BJ (cell line): ENCODE measurements around the gene XKR7. TPM values are rescaled to one million over a fixed set of nuclear protein-coding genes. Genes with fewer than 3 reads are reported as not detected.

ENCODE experiments used
- CTCF ChIA-PET: fragments of 350-600 bp; formaldehyde crosslinking; extraction: SDS; loops from one replicate; lab custom pipeline; 2021; ENCODE audit warnings: antibody characterized with exemption, inconsistent platforms; lab: Yijun Ruan, JAX
- POLR2A ChIA-PET: fragments of 300-600 bp; sonication (Branson Sonifier 250); formaldehyde crosslinking; extraction: SDS; loops from one replicate; lab custom pipeline; 2021; ENCODE audit warnings: antibody characterized with exemption; lab: Charles Lee
- DNase-seq: peaks from one replicate; pipeline ENCODE4 v3.0.0-alpha.2; 2011; ENCODE audit warnings: low read depth
- H3K27me3 ChIP-seq: 2 replicates; pipeline ENCODE4 v1.6.0; 2011; ENCODE audit warnings: low read length; ENCODE audit not compliant: control insufficient read depth, insufficient read depth
- H3K36me3 ChIP-seq: 2 replicates; pipeline ENCODE4 v1.5.1; 2011; ENCODE audit warnings: low read length; ENCODE audit not compliant: control insufficient read depth, insufficient read depth
- H3K4me3 ChIP-seq: 2 replicates; pipeline ENCODE4 v1.5.1; 2011; ENCODE audit warnings: low read depth, mild to moderate bottlenecking, control low read depth, low read length
- CTCF ChIP-seq: IDR thresholded peaks from 2 replicates; pipeline ENCODE4 v1.5.1; 2011; ENCODE audit warnings: low read depth, mild to moderate bottlenecking, control low read depth, inconsistent platforms, low read length, moderate library complexity; ENCODE audit not compliant: insufficient read depth
- polyA plus RNA-seq: library from polyadenylated mRNA; depleted of rRNA; stranded (reverse); fragments of >200 nt; gene quantifications from 2 replicates; pipeline ENCODE4 v1.2.3, GENCODE V29; 2011; rRNA removed
- small RNA-seq: library from RNA; depleted of rRNA; stranded (forward); fragments of <200 nt; gene quantifications from one replicate; pipeline ENCODE3, GENCODE V24; 2012; ENCODE audit warnings: low replicate concordance, low read depth; ENCODE audit not compliant: insufficient read length

The XKR7 gene
- polyA plus RNA-seq, 1 experiment, result 0.01 TPM

- TF ChIP-seq CTCF, result no peak
- peaks cover 36% of the 10 kb centered on the region for H3K27me3 ChIP-seq
- CTCF ChIA-PET, result no interaction called here
- no peak for DNase-seq
- POLR2A ChIA-PET, result no interaction called here
- H3K4me3 ChIP-seq, result no peak within 1 kb of the TSS
- H3K36me3 ChIP-seq, result no peaks in the 10 kb centered on the region
Measured at GRCh38 chr20:32052090-32052777, 84.3 kb downstream of the XKR7 start, which contains the start of gene HCK. Gene HCK, plus strand, starts transcription at chr20:32052242.

GRCh38 chr20:32052778-32053362 lies 84.9 kb downstream of the XKR7 start:
- no peak for DNase-seq
- ChIA-PET POLR2A (no interaction called here), CTCF (no interaction called here)
- no peak overlapping the region for H3K4me3 ChIP-seq
- TF ChIP-seq CTCF, result no peak
- peaks cover 38% of the 10 kb centered on the region for H3K27me3 ChIP-seq
- no peaks in the 10 kb centered on the region for H3K36me3 ChIP-seq

Small RNA genes within 50 kb of the gene (small RNA-seq; reads per million reads assigned to genes)
- not detected for gene RNA5SP481
- not detected for gene RNA5SP482

Other genes with a start within 250 kb of the XKR7 start
- 73.2 and 90.7 TPM in 2 replicates for gene BCL2L1, start 245.3 kb upstream of the XKR7 start, polyA plus RNA-seq
- gene TPX2, start 228.9 kb upstream of the XKR7 start, polyA plus RNA-seq, result 29.9 and 39.2 TPM in 2 replicates
- gene MYLK2, start 148.8 kb upstream of the XKR7 start, polyA plus RNA-seq, result 0.05 and 0.10 TPM in 2 replicates
- 0.05 TPM in 1 of 2 replicates, not detected in the other for gene FOXS1, start 122.5 kb upstream of the XKR7 start, polyA plus RNA-seq
- 0.09 TPM in 1 of 2 replicates, not detected in the other for gene DUSP15, start 97.6 kb upstream of the XKR7 start, polyA plus RNA-seq
- 0.11 and 0.18 TPM in 2 replicates for gene TTLL9, start 97.5 kb upstream of the XKR7 start, polyA plus RNA-seq
- 13.9 and 16.5 TPM in 2 replicates for gene PDRG1, start 16.1 kb upstream of the XKR7 start, polyA plus RNA-seq
- gene CCM2L, start 42.3 kb downstream of the XKR7 start, polyA plus RNA-seq, result not detected in 2 replicates
- gene HCK, start 84.1 kb downstream of the XKR7 start, polyA plus RNA-seq, result 0.05 TPM in 1 of 2 replicates, not detected in the other
- 97.4 and 101 TPM in 2 replicates for gene TM9SF4, start 141.6 kb downstream of the XKR7 start, polyA plus RNA-seq
- gene PLAGL2, start 239.6 kb downstream of the XKR7 start, polyA plus RNA-seq, result 3.1 and 3.5 TPM in 2 replicates
- 45.1 and 56.7 TPM in 2 replicates for gene POFUT1, start 239.7 kb downstream of the XKR7 start, polyA plus RNA-seq